CD4-positive, alpha-beta T cell (primary cell): ENCODE data around the gene MACROD2. TPM values are rescaled to one million over a fixed set of nuclear protein-coding genes. Genes with fewer than 3 reads are reported as not detected.

Experiments
- ATAC-seq: fragments of 200-7000 bp; cut with Tn5 transposase; one replicate; pipeline ENCODE4 v1.10.0; 2022; ENCODE audit warnings: mild to moderate bottlenecking; ENCODE audit not compliant: poor library complexity
- CTCF ChIA-PET: fragments of 350-600 bp; sonication (Branson Sonifier 250); formaldehyde crosslinking; loops from one replicate; lab custom pipeline; 2021; ENCODE audit warnings: antibody characterized with exemption, inconsistent platforms; lab: Charles Lee
- POLR2A ChIA-PET: fragments of 350-600 bp; sonication (Branson Sonifier 250); formaldehyde crosslinking; loops from one replicate; lab custom pipeline; 2021; ENCODE audit warnings: antibody characterized with exemption, inconsistent platforms; lab: Charles Lee
- DNase-seq, 14 experiments: peaks; one replicate each; pipeline ENCODE4 v3.0.0-alpha.2; 2013 to 2020; ENCODE audit warnings: mixed read lengths in 2 of 14
- H3K27ac ChIP-seq, 2 donors: one replicate each; pipeline versions ENCODE4 v1.5.1 to v1.7.0; 2013; ENCODE audit warnings: low read length in 2 of 2, low read depth in 1 of 2, mild to moderate bottlenecking in 1 of 2
- H3K27me3 ChIP-seq, 2 experiments: 1 replicate in 1 of 2; 2 replicates in 1 of 2; pipeline versions ENCODE4 v1.6.1 to v1.7.0; 2013; ENCODE audit warnings: low read length in 2 of 2, control low read depth in 1 of 2, mild to moderate bottlenecking in 1 of 2, moderate library complexity in 1 of 2; ENCODE audit not compliant: insufficient read depth in 2 of 2, control insufficient read depth in 1 of 2
- H3K36me3 ChIP-seq: one replicate; pipeline ENCODE4 v1.6.1; 2013; ENCODE audit warnings: low read length, control low read depth; ENCODE audit not compliant: insufficient read depth
- H3K4me1 ChIP-seq: one replicate; pipeline ENCODE4 v1.6.1; 2013; ENCODE audit warnings: low read length, control low read depth; ENCODE audit not compliant: insufficient read depth
- H3K4me3 ChIP-seq: one replicate; pipeline ENCODE4 v1.5.1; 2013; ENCODE audit warnings: mild to moderate bottlenecking, low read length, moderate library complexity
- H3K9me3 ChIP-seq, 2 experiments: 1 replicate in 1 of 2; 2 replicates in 1 of 2; pipeline versions ENCODE4 v1.6.1 to v1.7.0; 2013; ENCODE audit warnings: low read length in 2 of 2, mild to moderate bottlenecking in 2 of 2, control low read depth in 1 of 2, moderate library complexity in 1 of 2; ENCODE audit not compliant: control insufficient read depth in 1 of 2, insufficient read depth in 1 of 2
- H3K27ac Mint-ChIP-seq: one replicate; pipeline ENCODE4 v1.8.0; 2020; ENCODE audit warnings: mixed read lengths
- H3K27me3 Mint-ChIP-seq: one replicate; pipeline ENCODE4 v1.8.0; 2021; ENCODE audit warnings: mixed read lengths
- H3K36me3 Mint-ChIP-seq: one replicate; pipeline ENCODE4 v1.8.0; 2021; ENCODE audit warnings: low read depth, mixed read lengths
- H3K4me1 Mint-ChIP-seq: one replicate; pipeline ENCODE4 v1.8.0; 2021; ENCODE audit warnings: low read depth, mixed read lengths
- H3K4me3 Mint-ChIP-seq: one replicate; pipeline ENCODE4 v1.8.0; 2020; ENCODE audit warnings: mild to moderate bottlenecking, mixed read lengths
- H3K9me3 Mint-ChIP-seq: one replicate; pipeline ENCODE4 v1.8.0; 2020; ENCODE audit warnings: mixed read lengths
- intact Hi-C, 2 experiments: fragments of 100-400 bp; cut with DNase I in 1 of 2; cut with micrococcal nuclease in 1 of 2; formaldehyde crosslinking; loops; one replicate each; pipeline versions ENCODE4 v1.15.1 to v1.9.0; 2023 to 2025; cut with DNase I, micrococcal nuclease
- total RNA-seq, 174 experiments: library from RNA in 2 of 174; stranded (reverse) in 2 of 174; gene quantifications; one replicate each; pipeline ENCODE4 v1.2.3 and lab custom pipeline; 2021 to 2026
- TF ChIP-seq, protein P1 (sequence below): fragments of 200-600 bp; IDR thresholded peaks from one replicate; pipeline ENCODE4 v1.8.0; 2022; ENCODE audit warnings: antibody characterized with exemption, mild to moderate bottlenecking

Gene MACROD2
- total RNA-seq, 2 experiments from 2014 or later: not detected

DNA sequence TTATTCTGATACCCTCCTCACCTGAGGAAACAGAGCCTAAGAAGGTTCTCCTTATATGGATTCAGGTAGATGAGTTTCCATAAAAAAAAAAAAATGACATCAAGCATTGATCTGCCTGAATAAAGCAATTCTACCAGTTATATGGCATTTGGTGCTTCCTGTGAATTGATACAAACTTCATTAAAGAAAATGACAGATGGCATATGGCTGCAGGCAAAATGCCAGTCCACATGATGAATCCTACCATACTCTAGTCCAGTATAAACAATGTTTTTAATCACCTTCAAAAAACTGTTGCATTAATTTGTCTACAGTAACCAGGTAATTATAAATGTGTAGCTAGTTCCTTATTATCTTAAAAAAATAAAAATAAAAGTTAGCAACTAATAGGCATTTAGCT is 901.3 kb downstream of the MACROD2 start:
- Mint-ChIP-seq H3K9me3 (peaks cover 2% of the 10 kb centered on the region), H3K27me3 (no peaks in the 10 kb centered on the region), H3K27ac (no peak overlapping the region), H3K4me1 (no peaks in the 10 kb centered on the region), H3K4me3 (no peak overlapping the region), H3K36me3 (no peaks in the 10 kb centered on the region)
- TF ChIP-seq, protein P1, sequence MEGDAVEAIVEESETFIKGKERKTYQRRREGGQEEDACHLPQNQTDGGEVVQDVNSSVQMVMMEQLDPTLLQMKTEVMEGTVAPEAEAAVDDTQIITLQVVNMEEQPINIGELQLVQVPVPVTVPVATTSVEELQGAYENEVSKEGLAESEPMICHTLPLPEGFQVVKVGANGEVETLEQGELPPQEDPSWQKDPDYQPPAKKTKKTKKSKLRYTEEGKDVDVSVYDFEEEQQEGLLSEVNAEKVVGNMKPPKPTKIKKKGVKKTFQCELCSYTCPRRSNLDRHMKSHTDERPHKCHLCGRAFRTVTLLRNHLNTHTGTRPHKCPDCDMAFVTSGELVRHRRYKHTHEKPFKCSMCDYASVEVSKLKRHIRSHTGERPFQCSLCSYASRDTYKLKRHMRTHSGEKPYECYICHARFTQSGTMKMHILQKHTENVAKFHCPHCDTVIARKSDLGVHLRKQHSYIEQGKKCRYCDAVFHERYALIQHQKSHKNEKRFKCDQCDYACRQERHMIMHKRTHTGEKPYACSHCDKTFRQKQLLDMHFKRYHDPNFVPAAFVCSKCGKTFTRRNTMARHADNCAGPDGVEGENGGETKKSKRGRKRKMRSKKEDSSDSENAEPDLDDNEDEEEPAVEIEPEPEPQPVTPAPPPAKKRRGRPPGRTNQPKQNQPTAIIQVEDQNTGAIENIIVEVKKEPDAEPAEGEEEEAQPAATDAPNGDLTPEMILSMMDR: no peak
- H3K4me1 ChIP-seq: no peaks in the 10 kb centered on the region
- peaks cover 4 to 10% of the 10 kb centered on the region in 2 experiments for H3K9me3 ChIP-seq
- ChIA-PET POLR2A (no interaction called here), CTCF (no interaction called here)
- ATAC-seq (no peak), DNase-seq (no peak)
- H3K36me3 ChIP-seq: no peaks in the 10 kb centered on the region
- no peak overlapping the region for H3K4me3 ChIP-seq
- no peaks in the 10 kb centered on the region for H3K27me3 ChIP-seq
- H3K27ac ChIP-seq: no peak overlapping the region
- intact Hi-C loops: no loop called here

DNA sequence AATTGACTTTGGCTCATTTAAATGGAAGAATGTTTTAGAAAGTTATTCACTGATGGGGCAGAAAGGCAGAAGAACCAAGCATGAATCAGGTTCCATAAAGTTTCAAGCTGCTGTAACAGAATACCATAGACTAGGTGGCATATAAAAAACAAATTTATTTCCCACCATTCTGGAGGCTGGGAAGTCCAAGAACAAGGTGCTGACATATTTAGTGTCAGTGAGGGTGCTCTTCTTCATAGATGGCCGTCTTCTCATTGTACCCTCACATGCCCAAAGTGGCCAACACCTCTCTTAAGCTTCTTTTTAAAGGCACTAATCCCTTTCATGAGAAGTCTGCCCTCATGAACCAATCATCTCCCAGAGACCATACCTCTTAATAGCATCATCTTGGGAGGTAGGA is 902.3 kb downstream of the MACROD2 start:
- TF ChIP-seq, protein P1: no peak
- no peak overlapping the region for H3K4me3 ChIP-seq
- CTCF ChIA-PET: no interaction called here
- intact Hi-C loops: no loop called here
- H3K27ac ChIP-seq: no peak overlapping the region
- peaks cover 4% of the 10 kb centered on the region for H3K9me3 Mint-ChIP-seq
- H3K36me3 Mint-ChIP-seq: no peaks in the 10 kb centered on the region
- H3K4me3 Mint-ChIP-seq: no peak overlapping the region
- H3K27me3 Mint-ChIP-seq: no peaks in the 10 kb centered on the region
- H3K27ac Mint-ChIP-seq: no peak overlapping the region
- POLR2A ChIA-PET: no interaction called here
- H3K9me3 ChIP-seq: peaks cover 4 to 10% of the 10 kb centered on the region in 2 experiments
- ATAC-seq: no peak
- no peaks in the 10 kb centered on the region for H3K4me1 ChIP-seq
- no peaks in the 10 kb centered on the region for H3K27me3 ChIP-seq
- H3K36me3 ChIP-seq: no peaks in the 10 kb centered on the region
- DNase-seq: no peak
- H3K4me1 Mint-ChIP-seq: no peaks in the 10 kb centered on the region

DNA sequence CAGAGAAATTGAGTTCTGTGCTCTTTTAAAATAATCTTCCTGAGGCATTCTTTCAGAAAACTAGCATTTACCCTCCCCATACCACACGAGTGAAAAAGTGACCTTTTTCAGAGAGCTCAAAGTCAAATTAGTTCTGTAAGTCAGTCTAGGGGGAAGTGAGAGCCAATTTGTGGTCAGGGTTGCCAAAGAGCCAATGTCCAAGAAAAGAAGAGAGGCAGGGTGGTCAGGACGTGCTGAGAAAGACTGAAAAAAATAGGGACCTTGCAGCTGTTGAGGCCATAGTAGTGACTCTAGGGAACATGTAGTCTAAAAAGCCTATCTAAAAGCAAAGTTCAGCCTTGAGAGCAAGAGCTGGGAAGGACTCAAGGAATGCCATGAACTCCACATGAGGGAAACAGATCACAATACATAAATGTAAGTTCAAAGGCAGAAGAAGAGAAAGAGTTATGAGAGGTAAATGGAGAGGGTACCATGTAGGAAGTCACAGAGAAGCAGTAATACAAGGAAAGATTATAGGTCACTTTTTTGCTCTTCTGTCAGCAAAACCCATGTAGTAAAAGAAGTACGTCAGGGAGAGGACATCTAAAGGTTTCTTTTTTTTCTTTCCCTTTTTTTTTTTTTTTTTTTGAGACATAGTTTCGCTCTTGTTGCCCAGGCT is 907.2 kb downstream of the MACROD2 start:
- H3K27me3 Mint-ChIP-seq: no peaks in the 10 kb centered on the region

More for the DNA sequence above, 907.2 kb downstream of the MACROD2 start:
- no peak overlapping the region for H3K4me3 ChIP-seq
- Mint-ChIP-seq H3K9me3 (peaks cover 5% of the 10 kb centered on the region), H3K4me3 (no peak overlapping the region), H3K27ac (no peak overlapping the region), H3K36me3 (no peaks in the 10 kb centered on the region), H3K4me1 (no peaks in the 10 kb centered on the region)
- no peak overlapping the region for H3K27ac ChIP-seq
- DNase-seq: no peak
- no peaks in the 10 kb centered on the region for H3K36me3 ChIP-seq
- peaks cover 0 to 3% of the 10 kb centered on the region in 2 experiments for H3K9me3 ChIP-seq
- intact Hi-C loops: no loop called here
- no peak for ATAC-seq
- POLR2A ChIA-PET: no interaction called here
- CTCF ChIA-PET: no interaction called here
- TF ChIP-seq, protein P1: no peak
- H3K27me3 ChIP-seq: no peaks in the 10 kb centered on the region
- H3K4me1 ChIP-seq: no peaks in the 10 kb centered on the region
